Parathyroid adenoma (tissue), 2 donors: ENCODE data around the gene C10orf71.

Experiments
- H2AFZ ChIP-seq: fragments of 300-600 bp; sonication (generic); one replicate; pipeline ENCODE4 v1.7.0; 2017; ENCODE audit warnings: antibody characterized with exemption, mild to moderate bottlenecking
- H3K27ac ChIP-seq: fragments of 300-600 bp; sonication (generic); one replicate; pipeline ENCODE4 v1.7.0; 2017
- H3K27me3 ChIP-seq: fragments of 300-600 bp; sonication (generic); one replicate; pipeline ENCODE4 v1.7.0; 2017; ENCODE audit warnings: low read length; ENCODE audit not compliant: control insufficient read depth, insufficient read depth
- H3K36me3 ChIP-seq: fragments of 300-600 bp; sonication (generic); one replicate; pipeline ENCODE4 v1.7.0; 2017; ENCODE audit warnings: low read length; ENCODE audit not compliant: control insufficient read depth, insufficient read depth
- H3K4me1 ChIP-seq: fragments of 300-600 bp; sonication (generic); one replicate; pipeline ENCODE4 v1.7.0; 2017; ENCODE audit warnings: control low read depth
- H3K4me2 ChIP-seq: fragments of 300-600 bp; sonication (generic); one replicate; pipeline ENCODE4 v1.7.0; 2017; ENCODE audit warnings: low read length
- H3K4me3 ChIP-seq: fragments of 300-600 bp; sonication (generic); one replicate; pipeline ENCODE4 v1.7.0; 2017; ENCODE audit warnings: low read depth, low read length
- H3K79me2 ChIP-seq: fragments of 300-600 bp; sonication (generic); one replicate; pipeline ENCODE4 v1.7.0; 2017; ENCODE audit warnings: control low read depth
- H3K9ac ChIP-seq: fragments of 300-600 bp; sonication (generic); one replicate; pipeline ENCODE4 v1.7.0; 2017; ENCODE audit warnings: mild to moderate bottlenecking
- H3K9me3 ChIP-seq: fragments of 300-600 bp; sonication (generic); one replicate; pipeline ENCODE4 v1.7.0; 2017; ENCODE audit warnings: low read length; ENCODE audit not compliant: control insufficient read depth
- TF ChIP-seq, protein P1 (sequence below): fragments of 300-600 bp; sonication (generic); IDR thresholded peaks from one replicate; pipeline ENCODE4 v1.7.0; 2017; ENCODE audit warnings: antibody characterized with exemption, mild to moderate bottlenecking
- donor health status: primary hyperparathyroidism.

C10orf71 gene

DNA sequence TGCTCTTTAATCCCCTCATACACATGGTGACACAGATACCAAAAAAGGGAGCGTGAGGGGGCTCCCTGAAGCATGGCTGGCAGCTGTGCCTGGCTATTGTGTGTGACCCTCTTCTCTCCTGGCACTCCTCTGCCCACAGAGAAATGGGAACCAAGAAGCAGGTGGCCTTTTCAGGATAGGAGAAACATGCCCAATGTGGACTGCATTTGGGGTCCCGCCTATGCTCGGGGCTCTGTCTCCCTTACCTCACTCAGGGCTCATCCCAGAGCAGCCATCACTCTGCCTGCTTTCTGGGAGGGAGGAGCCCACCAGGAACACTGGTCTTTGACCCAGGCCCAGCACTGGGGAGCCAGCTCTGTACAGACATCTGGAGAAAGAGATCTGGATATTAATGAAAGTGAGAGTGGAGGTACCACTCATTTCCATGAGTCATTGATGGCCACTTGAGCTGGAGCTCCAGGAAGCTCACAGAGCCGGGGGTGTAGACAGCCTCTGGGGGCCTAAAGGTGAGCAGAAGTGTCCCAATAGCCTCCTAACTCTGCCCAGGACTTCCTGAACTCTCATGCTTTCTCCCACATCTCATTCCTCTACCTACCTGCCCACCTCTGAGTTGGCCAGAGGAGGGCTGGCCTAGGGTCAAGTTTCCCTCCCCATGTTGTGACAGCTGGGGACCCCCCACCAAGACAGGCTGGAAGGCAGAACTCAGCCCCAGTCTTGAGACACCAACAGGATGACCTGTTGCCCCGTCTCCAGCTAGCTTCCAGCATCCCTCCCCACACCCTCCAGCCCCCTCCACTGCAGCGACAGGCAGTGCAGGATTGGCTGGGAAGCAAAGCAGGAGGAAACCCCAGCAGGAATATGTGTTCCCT, 54.3 kb downstream of the C10orf71 start:
- no peaks in the 10 kb centered on the region for H3K79me2 ChIP-seq
- H3K9ac ChIP-seq, result no peak overlapping the region
- no peak overlapping the region for H3K4me2 ChIP-seq
- H3K4me3 ChIP-seq, result no peak overlapping the region
- no peaks in the 10 kb centered on the region for H3K36me3 ChIP-seq
- H3K9me3 ChIP-seq, result no peaks in the 10 kb centered on the region
- H3K27me3 ChIP-seq, result no peaks in the 10 kb centered on the region
- no peak overlapping the region for H2AFZ ChIP-seq
- no peaks in the 10 kb centered on the region for H3K4me1 ChIP-seq
- TF ChIP-seq, protein P1, sequence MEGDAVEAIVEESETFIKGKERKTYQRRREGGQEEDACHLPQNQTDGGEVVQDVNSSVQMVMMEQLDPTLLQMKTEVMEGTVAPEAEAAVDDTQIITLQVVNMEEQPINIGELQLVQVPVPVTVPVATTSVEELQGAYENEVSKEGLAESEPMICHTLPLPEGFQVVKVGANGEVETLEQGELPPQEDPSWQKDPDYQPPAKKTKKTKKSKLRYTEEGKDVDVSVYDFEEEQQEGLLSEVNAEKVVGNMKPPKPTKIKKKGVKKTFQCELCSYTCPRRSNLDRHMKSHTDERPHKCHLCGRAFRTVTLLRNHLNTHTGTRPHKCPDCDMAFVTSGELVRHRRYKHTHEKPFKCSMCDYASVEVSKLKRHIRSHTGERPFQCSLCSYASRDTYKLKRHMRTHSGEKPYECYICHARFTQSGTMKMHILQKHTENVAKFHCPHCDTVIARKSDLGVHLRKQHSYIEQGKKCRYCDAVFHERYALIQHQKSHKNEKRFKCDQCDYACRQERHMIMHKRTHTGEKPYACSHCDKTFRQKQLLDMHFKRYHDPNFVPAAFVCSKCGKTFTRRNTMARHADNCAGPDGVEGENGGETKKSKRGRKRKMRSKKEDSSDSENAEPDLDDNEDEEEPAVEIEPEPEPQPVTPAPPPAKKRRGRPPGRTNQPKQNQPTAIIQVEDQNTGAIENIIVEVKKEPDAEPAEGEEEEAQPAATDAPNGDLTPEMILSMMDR, result no peak
- H3K27ac ChIP-seq, result no peak overlapping the region

DNA sequence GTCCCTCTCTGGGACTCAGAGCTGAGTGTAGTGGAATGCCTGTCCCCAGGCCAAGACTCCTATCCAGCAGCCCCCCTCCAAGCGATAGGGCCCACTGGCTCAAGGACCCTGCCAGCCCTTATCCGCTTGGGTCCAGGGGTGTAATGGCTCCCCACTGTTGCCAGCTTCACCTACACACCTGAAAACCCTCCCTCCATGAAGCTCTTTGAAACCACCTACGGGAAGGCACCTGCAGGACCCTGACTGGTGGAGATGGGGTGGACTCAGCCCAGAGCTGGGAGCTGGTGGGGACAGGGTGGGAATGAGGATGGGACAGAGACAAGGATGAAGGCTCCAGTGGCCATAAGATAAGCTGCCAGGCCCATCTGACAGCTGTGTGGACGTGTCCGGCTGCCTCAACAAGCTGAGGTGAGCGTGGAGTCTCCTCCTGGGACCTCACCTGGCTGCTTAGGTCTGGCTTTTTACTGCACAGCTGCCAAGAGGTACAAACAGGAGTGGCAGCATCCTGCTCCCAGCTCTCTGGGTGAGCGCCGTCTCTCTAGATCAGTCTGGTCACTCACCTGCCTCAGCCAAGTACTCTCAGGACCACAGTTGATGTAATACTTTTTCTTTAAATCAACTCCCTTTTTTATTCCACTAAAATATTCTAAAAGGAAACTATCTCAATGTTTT, 55.1 kb downstream of the C10orf71 start:
- no peak overlapping the region for H3K4me2 ChIP-seq
- TF ChIP-seq, protein P1, result no peak
- no peaks in the 10 kb centered on the region for H3K36me3 ChIP-seq
- no peaks in the 10 kb centered on the region for H3K27me3 ChIP-seq
- H3K9me3 ChIP-seq, result no peaks in the 10 kb centered on the region
- no peak overlapping the region for H3K9ac ChIP-seq
- no peak overlapping the region for H2AFZ ChIP-seq
- no peak overlapping the region for H3K4me3 ChIP-seq
- H3K79me2 ChIP-seq, result no peaks in the 10 kb centered on the region
- no peak overlapping the region for H3K27ac ChIP-seq
- H3K4me1 ChIP-seq, result no peaks in the 10 kb centered on the region

DNA sequence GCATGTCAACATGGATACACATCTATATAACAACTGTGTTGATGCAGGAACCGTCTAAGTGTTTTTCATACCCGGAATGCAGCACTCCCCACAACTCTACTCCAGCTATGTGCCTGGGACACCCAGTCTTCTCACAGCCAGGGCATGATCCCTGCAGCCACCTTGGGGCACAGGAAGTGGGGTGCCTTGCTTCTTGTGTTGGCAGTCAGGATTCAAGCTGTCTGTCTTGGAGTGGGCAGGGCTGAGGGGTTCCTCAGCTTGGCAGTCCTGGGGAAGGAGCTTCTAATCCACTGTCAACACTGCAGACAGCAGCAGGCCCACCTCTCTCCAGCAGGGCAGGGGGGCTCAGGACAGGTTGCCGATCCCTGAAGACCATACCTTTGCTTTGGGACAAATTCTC, 55.6 kb downstream of the C10orf71 start:
- H3K4me1 ChIP-seq, result no peaks in the 10 kb centered on the region
- H3K9ac ChIP-seq, result no peak overlapping the region
- no peak overlapping the region for H2AFZ ChIP-seq
- H3K27ac ChIP-seq, result no peak overlapping the region
- H3K9me3 ChIP-seq, result no peaks in the 10 kb centered on the region
- no peak overlapping the region for H3K4me2 ChIP-seq
- H3K79me2 ChIP-seq, result no peaks in the 10 kb centered on the region
- H3K4me3 ChIP-seq, result no peak overlapping the region
- H3K36me3 ChIP-seq, result no peaks in the 10 kb centered on the region
- TF ChIP-seq, protein P1, result no peak
- H3K27me3 ChIP-seq, result no peaks in the 10 kb centered on the region

- no peak overlapping the region for H2AFZ ChIP-seq
- no peaks in the 10 kb centered on the region for H3K79me2 ChIP-seq
- no peak overlapping the region for H3K27ac ChIP-seq
- no peaks in the 10 kb centered on the region for H3K9me3 ChIP-seq
- no peaks in the 10 kb centered on the region for H3K27me3 ChIP-seq
- TF ChIP-seq, protein P1, result no peak
- peaks cover 5% of the 10 kb centered on the region for H3K4me1 ChIP-seq
- no peak overlapping the region for H3K4me2 ChIP-seq
- no peaks in the 10 kb centered on the region for H3K36me3 ChIP-seq
- no peak overlapping the region for H3K4me3 ChIP-seq
- H3K9ac ChIP-seq, result no peak overlapping the region
Observed at GRCh38 chr10:49355221-49355620, 56.3 kb downstream of the C10orf71 start.
